GM19324 (cell line): ENCODE measurements around the gene IGFL4.
"Not testable (repeated sequence)": the region's sequence is repeated elsewhere in the genome, so short reads cannot be mapped to it uniquely, and the experiment has no call there.

Source experiments
- ATAC-seq: cut with Tn5 transposase; IDR thresholded peaks from one replicate; pipeline ENCODE4 v1.9.1; 2021; ENCODE audit warnings: mild to moderate bottlenecking, moderate library complexity; ENCODE audit not compliant: unreplicated experiment, low FRiP score

Gene IGFL4

DNA sequence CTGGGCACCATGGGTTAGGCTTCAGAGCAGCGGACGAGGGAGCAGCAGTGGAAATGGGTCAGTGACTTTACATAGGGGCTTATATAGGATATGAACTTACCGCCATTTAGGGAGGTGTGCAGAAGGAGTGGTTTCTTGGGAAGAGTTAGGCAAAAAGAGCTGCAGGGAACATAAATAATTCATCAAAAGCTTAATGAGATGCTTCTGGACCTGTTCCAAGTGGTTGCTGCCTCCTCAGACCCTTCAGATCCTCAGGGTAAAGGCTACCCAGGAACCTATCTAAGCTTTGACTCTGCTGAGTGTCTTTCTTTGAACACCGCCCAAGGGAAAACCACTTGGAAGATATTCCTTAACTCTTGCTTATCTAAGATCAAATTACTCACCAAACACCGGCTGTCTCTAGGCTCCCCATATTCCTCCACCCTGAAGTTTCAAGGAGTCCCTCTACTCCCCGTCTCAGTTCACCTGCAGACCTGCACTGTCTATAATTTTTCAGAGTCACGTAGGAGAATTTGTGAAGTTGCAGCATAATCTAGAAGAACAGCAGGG lies at the start of gene IGFL4:
IGFL4 (minus strand) TSS at position 51 of the 549 bp plus-strand sequence; CDS start at position 11, 40 bp downstream.
- no peak for ATAC-seq

DNA sequence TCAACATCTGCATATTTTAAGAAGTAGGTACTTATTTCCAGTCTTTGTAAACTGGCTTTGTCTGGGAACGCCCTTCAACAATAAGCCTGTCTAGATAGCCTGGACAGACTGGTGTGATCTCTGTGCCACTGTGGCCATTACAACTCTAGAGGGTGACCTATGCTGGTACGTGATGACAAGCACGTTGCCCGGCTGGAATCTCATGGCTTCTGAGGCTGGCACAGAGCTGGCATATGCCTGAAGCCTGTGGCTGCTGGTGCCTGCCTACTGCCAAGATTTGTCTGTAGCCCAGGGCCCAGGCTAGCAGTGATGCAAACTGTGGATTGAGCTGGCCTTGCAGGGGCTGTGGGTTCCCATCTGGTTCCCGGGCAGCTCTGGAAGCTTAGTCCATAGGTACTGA lies 49.6 kb upstream of the IGFL4 start:
- no peak for ATAC-seq

DNA sequence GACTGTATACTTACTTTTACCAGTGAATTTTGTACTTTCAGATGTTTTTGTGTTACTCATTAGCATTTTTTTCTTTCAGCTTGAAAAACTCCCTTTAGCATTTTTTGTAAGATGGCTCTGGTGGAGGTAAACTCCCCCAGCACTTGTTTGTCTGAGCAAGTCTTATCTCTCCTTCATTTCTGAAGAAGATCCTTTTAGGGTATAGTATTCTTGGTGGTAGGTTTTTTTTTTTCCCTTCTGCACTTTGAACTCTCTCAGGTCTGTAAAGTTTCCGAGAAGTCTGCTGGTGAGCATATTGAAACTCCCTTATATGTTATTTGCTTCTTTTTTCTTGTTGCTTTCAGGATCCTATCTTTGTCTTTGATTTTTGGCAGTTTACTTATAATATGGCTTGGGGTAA lies 48.6 kb upstream of the IGFL4 start:
- ATAC-seq = no peak

DNA sequence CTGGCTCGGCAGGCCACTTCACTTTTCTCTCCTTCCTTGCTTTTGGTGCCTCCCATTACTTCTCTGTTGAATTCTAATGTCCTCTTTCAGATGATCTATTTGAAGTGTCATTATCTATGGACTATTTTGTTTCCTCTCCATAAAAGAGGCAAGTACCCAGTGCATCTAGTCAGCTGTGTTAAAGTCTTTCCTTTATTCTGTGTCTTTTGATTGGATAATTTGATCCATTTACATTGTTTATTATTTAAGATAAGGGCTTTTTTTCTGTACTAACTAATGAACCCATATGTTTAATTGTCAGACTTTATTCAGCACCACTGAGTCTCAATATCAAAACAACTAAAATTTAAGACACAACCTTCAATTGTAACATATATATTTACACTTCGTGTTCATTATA lies 47.3 kb upstream of the IGFL4 start:
- ATAC-seq = no peak

DNA sequence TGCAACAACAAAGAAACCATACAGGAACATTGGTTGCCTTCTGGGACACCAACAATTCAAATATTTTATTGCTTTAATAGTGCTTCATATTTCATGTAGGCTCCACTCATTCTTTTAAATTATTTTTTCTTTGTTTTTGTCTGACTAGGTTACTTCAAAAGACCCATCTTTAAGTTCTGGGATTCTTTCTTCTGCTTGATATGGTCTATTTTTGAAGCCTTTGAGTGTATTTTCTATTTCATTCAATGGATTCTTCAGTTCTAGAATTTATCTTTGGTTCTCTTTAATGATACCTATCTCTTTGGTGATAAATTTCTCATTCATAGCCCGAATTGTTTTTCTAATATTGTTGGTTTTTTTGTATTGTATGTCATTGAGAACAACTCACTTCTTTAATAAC lies 45.1 kb upstream of the IGFL4 start:
- ATAC-seq = no peak

DNA sequence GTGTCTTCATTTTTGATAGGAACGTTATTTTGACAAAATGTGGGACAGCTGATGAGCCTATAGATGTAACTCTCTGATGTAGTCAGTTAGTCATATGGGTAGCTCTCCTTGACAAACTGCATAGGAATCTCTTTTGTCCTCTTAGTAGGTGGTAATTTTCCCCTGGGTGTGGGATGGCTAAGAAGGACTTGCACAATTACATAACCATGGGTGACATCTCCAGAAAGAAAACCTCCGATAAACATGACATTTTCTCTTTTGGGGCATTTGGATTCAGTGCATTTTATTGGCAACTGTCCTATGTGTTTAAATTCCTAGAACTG lies 41.9 kb upstream of the IGFL4 start:
- ATAC-seq = no peak

DNA sequence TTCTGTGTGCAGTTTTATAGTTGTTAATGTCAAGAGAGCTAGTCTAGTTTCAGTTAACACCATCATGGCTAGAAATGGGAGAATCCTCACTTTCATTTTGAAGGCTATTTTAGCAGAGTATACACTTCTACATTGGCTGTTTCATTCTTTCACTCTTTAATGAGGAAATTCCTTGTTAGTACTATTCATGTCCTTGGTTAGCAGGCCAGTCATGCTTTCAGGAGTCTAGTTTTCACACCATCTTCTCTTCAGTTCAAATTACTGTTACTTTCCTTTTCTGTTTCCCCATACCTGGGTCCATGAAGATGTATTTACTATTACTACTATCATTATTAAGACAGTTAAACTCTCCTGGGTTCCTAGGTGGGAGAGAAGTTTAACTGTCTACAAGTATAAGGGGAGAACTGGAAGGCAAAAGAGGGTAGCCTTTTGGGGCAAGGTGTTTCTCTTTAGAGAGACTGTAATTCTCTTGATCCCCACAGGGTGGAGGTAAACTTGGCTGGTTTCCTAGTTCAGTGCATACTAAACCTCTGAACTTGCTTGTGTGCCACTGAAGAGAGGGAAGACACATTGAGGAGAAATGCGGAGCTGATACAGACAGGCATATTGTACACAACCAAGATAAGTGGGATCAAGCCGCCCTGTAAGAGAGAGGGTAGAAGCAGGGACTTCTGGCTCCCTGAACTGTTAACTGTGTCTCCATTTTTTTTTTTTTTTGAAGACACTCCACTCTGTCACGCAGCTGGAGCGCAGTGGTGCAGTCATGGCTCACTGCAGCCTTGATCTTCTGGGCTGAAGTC lies 41.3 kb upstream of the IGFL4 start:
- no peak for ATAC-seq

DNA sequence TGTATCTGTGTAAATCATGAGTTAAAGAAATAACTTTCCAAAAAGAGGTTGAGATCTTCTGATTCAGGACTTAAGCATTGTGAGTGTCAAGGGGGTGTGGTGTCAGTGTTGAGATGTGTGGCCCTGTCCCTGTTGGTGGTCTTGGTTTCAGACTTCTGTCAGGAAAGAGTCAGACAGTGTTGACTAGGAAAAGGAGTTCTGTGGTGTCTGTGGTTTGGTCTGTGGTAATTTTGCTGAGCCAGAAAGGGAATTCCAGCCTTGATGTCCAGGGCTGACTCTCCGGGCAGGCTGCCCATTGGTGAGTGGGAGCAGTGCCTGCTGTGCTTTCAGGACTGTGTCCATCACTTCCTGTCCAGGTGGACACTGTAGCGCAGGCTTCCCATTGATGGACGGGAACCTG lies 39.8 kb upstream of the IGFL4 start:
- ATAC-seq = no peak

DNA sequence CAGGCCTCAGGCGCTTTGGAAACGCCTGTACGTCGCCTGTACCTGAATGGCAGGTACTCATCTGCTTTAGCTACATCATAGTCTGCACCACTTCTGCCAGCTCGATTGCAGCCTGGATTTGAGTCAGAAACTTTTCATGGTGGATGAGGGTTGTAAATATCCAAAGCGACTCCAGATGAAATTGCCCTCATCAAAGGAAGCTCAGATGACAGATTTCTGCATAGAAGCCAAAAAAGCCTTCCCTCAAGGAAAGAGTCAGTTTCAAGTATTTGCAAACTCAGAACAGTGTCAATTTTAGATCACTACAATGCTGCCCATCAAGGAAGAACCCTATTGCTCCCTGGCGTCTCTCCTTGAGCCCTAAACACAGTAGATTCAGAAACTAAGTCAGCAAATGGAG lies 38.8 kb upstream of the IGFL4 start:
- ATAC-seq = no peak

DNA sequence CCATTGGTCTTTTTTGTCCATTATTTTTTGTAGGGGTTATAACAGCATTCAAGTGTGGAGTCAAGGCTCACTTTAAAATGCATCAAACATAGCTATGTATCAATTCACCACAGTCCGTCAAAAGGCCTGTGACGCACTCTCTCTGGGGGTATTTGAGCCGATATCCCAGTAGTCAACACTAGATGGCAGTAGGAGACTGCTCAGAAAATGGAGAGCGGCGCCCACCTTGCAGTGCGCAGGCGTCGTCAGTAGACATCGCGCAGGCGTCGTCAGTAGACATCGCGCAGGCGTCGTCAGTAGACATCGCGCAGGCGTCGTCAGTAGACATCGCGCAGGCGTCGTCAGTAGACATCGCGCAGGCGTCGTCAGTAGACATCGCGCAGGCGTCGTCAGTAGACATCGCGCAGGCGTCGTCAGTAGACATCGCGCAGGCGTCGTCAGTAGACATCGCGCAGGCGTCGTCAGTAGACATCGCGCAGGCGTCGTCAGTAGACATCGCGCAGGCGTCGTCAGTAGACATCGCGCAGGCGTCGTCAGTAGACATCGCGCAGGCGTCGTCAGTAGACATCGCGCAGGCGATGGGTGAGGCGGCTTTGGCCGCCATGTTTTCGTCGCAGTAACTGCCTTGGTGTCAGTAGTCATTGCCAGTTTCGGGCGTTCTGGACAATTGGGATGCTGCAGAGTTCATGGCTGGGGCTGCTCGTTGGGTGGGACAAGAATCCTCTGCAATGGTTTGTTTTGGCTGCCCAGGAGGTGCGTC lies 38.0 kb upstream of the IGFL4 start:
- not testable (repeated sequence) for ATAC-seq

DNA sequence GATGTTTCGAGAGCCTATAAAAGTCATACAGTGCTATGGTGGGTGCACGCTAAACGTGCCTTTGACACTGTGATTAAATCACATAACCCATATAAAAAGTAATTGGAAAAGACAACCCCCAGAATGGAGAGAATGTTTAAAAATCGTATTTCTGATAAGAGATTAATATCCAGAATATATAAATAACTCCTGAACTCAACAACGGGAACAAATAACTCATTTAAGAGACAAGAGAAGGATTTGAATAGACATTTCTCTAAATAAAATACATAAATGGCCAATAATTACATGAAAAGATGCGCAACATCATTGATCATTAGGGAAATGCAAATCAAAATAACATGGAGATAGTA lies 37.0 kb upstream of the IGFL4 start:
- no peak for ATAC-seq

DNA sequence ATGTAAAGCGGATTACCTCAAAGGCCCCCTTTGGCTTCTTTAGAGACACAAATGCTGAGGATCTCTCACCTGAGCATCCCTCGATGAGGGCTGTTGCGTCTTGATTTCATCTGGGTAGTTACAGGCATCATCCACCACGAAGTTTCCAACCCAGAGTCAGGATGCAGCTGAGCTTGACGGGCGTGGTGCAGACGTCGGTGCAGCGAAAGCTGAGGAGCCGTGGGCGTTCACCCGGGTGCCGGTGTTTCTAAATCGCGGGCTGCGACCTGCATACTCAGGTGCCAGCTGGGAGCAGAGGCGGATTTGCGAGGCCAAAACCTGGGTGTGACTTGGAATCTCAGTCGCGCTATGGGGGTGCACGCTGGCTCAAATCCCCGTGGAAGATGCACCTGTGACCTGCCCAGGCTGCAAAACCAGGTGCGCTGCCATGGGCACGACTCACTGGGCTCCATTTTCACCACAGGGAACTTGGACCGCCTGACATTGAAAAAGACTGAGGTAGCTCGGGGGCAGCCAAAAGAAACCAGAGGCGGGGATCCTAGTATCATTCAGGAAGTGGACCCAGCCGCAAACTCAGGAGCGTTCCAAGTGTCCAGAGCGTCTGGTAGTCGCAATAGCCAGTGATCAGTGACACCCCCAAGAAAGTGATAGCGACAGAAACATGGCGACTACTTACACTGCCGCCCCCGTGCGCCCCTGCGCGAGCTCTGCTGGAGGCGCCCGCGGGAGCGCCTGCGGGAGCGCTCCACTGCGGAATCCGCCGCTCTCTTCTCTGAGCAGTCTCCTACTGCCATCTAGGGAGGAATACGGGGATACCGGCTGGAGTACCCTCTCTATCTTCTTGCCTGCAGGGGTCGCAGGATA lies 36.4 kb upstream of the IGFL4 start:
- no peak for ATAC-seq

DNA sequence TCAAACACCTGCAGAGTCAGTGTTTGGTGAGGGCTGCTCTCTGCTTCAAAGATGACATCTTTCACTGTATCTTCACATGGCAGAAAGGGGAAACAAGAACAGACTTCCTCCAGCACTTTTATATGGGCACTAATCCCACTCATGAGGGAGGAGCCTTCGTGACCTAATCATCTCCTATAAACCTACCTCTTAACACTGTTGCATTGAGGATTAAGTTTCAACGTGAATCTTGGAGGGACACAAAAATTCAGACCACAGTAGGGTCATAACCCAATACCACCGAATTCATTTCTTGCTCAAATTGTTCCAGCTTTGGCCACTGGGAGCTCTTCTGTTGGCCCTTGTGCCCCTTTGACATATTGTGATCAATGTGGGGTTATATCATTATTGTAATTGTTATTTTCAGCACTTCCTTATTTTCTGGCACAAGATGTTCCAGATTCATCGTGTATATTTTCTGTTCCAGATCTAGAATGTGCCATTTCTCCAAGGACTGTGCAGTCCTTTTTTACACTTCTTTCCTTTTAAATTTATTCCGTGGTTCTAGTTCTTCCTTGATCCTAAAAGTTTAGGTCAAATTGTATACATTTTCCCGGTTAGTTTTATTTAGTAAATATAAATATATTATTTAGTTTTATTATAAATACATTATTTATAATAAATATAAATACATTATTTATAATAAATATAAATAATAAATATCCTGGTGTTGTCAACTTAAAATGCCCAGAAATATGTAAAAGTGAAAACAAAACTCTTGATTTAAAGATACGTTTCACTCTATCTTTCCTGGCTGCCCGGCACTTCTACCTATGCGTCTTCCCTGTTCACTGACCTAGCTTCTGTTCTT lies 35.5 kb upstream of the IGFL4 start:
- ATAC-seq = no peak

DNA sequence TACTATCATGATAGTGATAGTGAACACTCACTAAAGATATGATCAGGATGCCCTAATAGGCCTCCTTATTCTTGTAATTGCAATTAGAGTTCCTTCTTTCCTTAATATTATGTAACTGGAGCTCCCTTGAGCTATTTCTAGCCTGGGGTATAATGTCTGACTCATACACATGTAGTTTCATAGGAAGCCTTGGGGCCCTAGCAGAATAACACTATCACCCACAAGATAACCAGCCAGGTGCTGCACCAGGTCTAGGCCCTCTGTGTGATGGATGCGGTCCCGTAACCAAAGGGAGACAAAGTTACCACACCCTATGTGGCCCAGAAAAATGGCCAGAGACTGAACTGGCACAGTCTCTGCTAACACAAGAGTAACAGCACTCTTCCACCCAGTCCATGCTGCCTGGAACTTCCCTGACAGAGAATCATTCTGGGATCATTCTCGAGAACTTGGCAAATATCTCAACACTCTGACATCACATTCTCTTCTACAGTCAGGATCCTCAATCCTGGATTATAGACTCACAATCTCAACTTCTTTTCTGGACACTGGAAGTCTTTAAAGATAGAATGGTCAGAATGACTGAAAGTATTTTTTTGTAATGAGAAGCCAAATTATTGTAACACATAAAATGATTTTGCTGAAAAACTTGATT lies 32.6 kb upstream of the IGFL4 start:
- ATAC-seq = no peak

DNA sequence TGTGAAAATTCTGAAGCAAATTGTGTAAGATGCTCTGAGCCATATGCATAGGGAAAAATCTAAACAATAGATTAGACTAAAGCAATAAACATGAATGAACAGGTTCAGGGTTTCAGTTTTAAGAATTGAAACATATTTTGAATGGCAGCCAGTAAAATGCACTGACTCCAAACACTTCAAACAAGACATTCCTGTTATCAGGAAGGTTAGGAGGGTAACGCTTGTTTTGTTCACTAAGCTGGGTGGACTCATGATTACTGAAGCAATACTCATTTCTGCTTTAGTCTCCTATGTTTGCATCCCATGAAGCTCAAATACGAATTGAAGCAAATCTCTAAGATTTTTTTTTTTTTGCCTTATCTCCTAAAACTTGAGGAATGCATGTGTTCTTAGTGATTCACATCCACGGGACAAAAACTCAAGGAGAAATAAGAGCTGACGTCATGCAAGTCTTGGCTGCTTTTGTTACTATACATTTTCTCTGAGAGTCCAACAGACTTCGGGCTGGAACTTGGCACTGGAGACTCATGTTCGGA lies 29.1 kb upstream of the IGFL4 start:
- ATAC-seq = no peak

DNA sequence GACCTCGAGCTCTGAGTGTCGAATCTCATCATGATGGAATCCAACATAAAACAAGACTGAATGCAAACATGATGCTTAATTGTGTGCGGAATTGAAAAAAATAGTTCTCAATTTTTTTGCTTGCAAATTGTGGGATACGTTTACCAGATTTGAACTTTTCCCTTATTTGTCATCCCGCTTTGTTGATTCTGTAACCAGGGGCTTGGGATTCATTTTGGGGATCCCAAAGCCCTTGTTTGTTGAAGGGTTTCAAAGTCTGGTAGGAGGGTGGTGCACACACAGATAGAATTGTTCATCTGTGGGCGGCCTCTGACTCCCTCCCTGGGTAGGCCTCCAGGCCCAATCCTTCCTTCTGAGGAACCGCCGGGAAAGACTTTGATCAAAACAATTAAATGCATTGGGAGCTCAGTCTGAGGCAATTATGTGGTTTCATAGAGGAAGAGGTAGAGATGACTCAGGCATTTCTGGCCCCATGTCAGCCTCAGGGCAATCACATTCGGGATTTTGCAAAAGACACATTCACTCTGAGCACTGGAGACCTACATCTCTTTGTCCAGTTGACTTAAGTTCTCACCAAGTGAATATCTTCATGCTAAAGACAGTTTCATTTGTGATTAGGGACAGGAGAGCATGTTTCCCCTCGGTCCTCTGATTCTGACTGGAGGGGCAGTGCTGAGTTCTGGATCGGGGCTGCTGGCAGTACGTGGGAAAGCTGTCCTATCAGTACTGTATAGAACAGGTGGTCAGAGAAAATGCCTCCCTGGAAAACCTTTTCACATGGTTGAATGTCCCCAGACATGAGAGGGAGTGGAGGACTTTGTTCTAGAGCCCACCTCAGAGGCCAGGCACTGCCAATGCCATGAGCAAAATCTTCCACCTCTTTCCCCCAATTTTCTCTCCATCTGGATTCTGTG lies 27.8 kb upstream of the IGFL4 start:
- no peak for ATAC-seq

DNA sequence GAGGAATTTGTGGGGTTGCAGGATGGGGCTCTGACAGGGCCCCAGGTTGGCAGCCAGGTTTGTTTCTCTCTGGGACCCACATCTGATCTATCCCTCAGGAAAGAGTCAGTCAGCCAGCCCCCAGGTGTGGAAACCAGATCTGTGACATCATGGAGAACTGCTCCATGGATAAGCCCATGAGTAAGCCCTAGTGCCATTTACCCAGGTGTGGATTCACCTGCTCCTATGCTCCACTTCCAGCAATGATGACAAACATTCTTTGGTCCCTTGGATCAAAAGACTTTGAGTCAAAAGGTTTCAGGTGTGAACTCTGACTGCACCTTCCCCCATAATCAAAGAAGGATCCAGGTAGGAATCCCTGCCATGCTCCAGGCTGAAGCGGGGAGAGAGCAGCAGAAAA lies 26.9 kb upstream of the IGFL4 start:
- ATAC-seq = no peak

DNA sequence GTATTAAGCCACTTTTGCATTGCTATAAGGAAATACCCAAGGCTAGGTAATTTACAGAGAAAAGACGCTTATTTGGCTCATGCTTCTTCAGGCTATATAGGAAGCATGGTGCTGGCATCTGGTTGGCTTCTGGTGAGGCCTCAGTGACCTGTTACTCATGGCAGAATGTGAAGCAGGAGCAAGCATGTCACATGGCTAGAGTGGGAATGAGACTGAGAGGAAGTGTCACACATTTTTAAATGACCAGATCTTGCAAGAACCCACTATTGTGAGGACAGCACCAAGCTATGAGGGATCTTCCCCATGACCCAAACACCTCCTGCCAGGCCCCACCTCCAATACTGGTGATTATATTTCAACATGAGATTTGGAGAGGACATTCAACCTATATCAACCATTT lies 25.7 kb upstream of the IGFL4 start:
- ATAC-seq = no peak
